ENCODE results near the gene PHKB.
"Not testable (repeated sequence)": the region's sequence is repeated elsewhere in the genome, so short reads cannot be mapped to it uniquely, and the experiment has no call there.

PHKB gene

GRCh38 chr16:47681571-47681970, 220.4 kb downstream of the PHKB start:
- not testable (repeated sequence) for H3K9me3 ChIP-seq (ENCODE audit: control insufficient read depth, low read length); H3K27ac ChIP-seq (ENCODE audit: low read depth, low read length, severe bottlenecking); H3K4me1 ChIP-seq (ENCODE audit: control insufficient read depth, insufficient read depth, low read length, poor library complexity, severe bottlenecking); H3K4me3 ChIP-seq (ENCODE audit: extremely low read depth, insufficient read depth, low read length, poor library complexity, severe bottlenecking)
- 100% methylated on average over 2 of the region's 3 CpGs; no CpG with 5 or more reads in 1 of the 2 experiments for WGBS, 2 experiments (ENCODE audit: insufficient coverage in 2 of 2)
- H3K36me3 ChIP-seq (ENCODE audit: control insufficient read depth, insufficient read depth, low read length): peaks cover 19% of the 10 kb centered on the region

- WGBS, 2 experiments (ENCODE audit: insufficient coverage in 2 of 2): 61 to 71% methylated on average over 2 of the region's 2 CpGs
- no peaks in the 10 kb centered on the region for H3K4me1 ChIP-seq (ENCODE audit: control insufficient read depth, insufficient read depth, low read length, poor library complexity, severe bottlenecking)
- H3K27ac ChIP-seq (ENCODE audit: low read depth, low read length, severe bottlenecking): no peak overlapping the region
- H3K4me3 ChIP-seq (ENCODE audit: extremely low read depth, insufficient read depth, low read length, poor library complexity, severe bottlenecking): no peak overlapping the region
- H3K36me3 ChIP-seq (ENCODE audit: control insufficient read depth, insufficient read depth, low read length): peaks cover 22% of the 10 kb centered on the region
- no peaks in the 10 kb centered on the region for H3K9me3 ChIP-seq (ENCODE audit: control insufficient read depth, low read length)
These were observed 226.6 kb downstream of the PHKB start for GRCh38 chr16:47687694-47688093.

DNA sequence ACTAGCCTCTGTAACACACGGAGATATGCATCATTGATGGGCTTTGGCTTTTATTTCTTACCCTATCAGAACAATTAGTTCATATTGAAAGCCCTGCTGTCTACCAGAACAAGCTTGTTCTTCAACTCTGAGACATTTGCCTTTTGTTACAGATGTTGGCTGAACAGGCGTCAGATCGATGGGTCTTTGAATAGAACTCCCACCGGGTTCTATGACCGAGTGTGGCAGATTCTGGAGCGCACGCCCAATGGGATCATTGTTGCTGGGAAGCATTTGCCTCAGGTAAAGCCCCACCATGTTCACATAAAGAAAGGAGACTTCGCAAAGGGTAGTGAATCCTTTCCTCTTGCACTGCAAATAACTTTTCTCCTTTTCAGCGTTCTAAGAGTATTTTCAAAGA, 232.1 kb downstream of the PHKB start:
- no peak overlapping the region for H3K4me3 ChIP-seq (ENCODE audit: extremely low read depth, insufficient read depth, low read length, poor library complexity, severe bottlenecking)
- H3K4me1 ChIP-seq (ENCODE audit: control insufficient read depth, insufficient read depth, low read length, poor library complexity, severe bottlenecking): no peaks in the 10 kb centered on the region
- H3K36me3 ChIP-seq (ENCODE audit: control insufficient read depth, insufficient read depth, low read length): peaks cover 54% of the 10 kb centered on the region
- WGBS, 2 experiments (ENCODE audit: insufficient coverage in 2 of 2): 75 to 97% methylated on average over 3 to 7 of the region's 9 CpGs
- H3K9me3 ChIP-seq (ENCODE audit: control insufficient read depth, low read length): no peaks in the 10 kb centered on the region
- no peak overlapping the region for H3K27ac ChIP-seq (ENCODE audit: low read depth, low read length, severe bottlenecking)

DNA sequence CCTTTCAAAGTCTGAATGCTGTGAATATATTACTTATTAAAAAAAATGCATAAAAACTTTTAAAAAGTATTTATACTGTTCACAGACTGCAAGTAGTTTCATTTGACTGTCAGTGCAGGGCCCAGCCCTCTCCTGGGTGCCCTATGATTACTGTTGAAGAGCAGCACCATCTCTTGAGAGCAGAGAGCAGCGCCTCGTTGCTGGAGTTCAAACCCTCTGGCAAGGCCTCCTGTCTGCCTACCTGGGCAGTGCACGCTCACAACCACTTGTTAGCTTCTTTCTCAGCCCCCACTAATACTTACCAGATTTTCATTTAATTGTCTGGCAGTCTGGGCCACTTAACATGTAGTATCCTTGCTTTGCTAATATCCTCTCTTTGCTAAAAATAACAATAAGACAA, 233.4 kb downstream of the PHKB start:
- no peaks in the 10 kb centered on the region for H3K9me3 ChIP-seq (ENCODE audit: control insufficient read depth, low read length)
- H3K4me1 ChIP-seq (ENCODE audit: control insufficient read depth, insufficient read depth, low read length, poor library complexity, severe bottlenecking): no peaks in the 10 kb centered on the region
- 87 to 96% methylated on average over 3 of the region's 3 CpGs for WGBS, 2 experiments (ENCODE audit: insufficient coverage in 2 of 2)
- peaks cover 54% of the 10 kb centered on the region for H3K36me3 ChIP-seq (ENCODE audit: control insufficient read depth, insufficient read depth, low read length)
- no peak overlapping the region for H3K4me3 ChIP-seq (ENCODE audit: extremely low read depth, insufficient read depth, low read length, poor library complexity, severe bottlenecking)
- H3K27ac ChIP-seq (ENCODE audit: low read depth, low read length, severe bottlenecking): no peak overlapping the region

GRCh38 chr16:47695756-47696155, 234.6 kb downstream of the PHKB start:
- H3K27ac ChIP-seq (ENCODE audit: low read depth, low read length, severe bottlenecking): no peak overlapping the region
- 83% methylated on average over 2 of the region's 4 CpGs; no CpG with 5 or more reads in 1 of the 2 experiments for WGBS, 2 experiments (ENCODE audit: insufficient coverage in 2 of 2)
- H3K9me3 ChIP-seq (ENCODE audit: control insufficient read depth, low read length): no peaks in the 10 kb centered on the region
- H3K4me1 ChIP-seq (ENCODE audit: control insufficient read depth, insufficient read depth, low read length, poor library complexity, severe bottlenecking): no peaks in the 10 kb centered on the region
- H3K4me3 ChIP-seq (ENCODE audit: extremely low read depth, insufficient read depth, low read length, poor library complexity, severe bottlenecking): no peak overlapping the region
- peaks cover 54% of the 10 kb centered on the region for H3K36me3 ChIP-seq (ENCODE audit: control insufficient read depth, insufficient read depth, low read length)

DNA sequence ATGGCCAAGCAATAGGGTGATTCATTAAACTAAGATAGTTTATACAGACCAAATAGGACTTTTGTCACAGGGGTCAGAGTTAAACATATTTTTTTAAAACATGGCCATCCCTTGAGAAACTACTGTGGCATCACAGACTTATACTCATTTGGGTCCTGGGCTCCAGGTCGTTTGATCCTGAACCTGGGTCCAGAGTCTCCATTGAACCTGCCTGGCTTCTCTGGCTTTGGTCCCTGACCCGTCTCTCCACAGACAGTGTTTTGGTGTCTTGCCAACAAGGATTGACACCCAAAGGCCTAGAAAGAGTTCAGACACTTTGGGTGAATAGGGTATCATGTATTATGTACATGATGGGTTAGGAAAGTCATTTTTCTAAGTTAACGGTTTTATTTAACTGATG, 236.7 kb downstream of the PHKB start:
- no peak overlapping the region for H3K27ac ChIP-seq (ENCODE audit: low read depth, low read length, severe bottlenecking)
- no peak overlapping the region for H3K4me3 ChIP-seq (ENCODE audit: extremely low read depth, insufficient read depth, low read length, poor library complexity, severe bottlenecking)
- WGBS, 2 experiments (ENCODE audit: insufficient coverage in 2 of 2): 89 to 93% methylated on average over 2 to 3 of the region's 3 CpGs
- H3K36me3 ChIP-seq (ENCODE audit: control insufficient read depth, insufficient read depth, low read length): peaks cover 46% of the 10 kb centered on the region
- no peaks in the 10 kb centered on the region for H3K9me3 ChIP-seq (ENCODE audit: control insufficient read depth, low read length)
- no peaks in the 10 kb centered on the region for H3K4me1 ChIP-seq (ENCODE audit: control insufficient read depth, insufficient read depth, low read length, poor library complexity, severe bottlenecking)

DNA sequence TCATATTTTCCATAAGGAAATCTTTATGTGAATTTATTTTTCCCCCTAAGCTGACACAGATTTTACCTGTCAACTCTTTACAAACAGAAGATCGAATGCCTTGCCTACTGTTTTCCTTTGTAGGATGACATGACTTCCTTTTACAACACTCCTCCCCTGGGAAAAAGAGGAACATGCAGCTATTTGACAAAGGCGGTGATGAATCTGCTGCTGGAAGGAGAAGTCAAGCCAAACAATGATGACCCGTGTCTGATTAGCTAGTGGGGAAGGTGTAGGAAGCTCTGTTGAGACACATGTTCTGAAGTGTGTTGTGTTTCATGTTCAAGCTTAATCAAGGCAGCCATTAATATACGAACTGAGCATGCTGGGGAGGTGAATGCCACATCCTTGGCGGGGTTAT, 238.0 kb downstream of the PHKB start:
- H3K4me1 ChIP-seq (ENCODE audit: control insufficient read depth, insufficient read depth, low read length, poor library complexity, severe bottlenecking): no peaks in the 10 kb centered on the region
- H3K27ac ChIP-seq (ENCODE audit: low read depth, low read length, severe bottlenecking): no peak overlapping the region
- 68 to 82% methylated on average over 3 to 4 of the region's 5 CpGs for WGBS, 2 experiments (ENCODE audit: insufficient coverage in 2 of 2)
- no peaks in the 10 kb centered on the region for H3K9me3 ChIP-seq (ENCODE audit: control insufficient read depth, low read length)
- H3K4me3 ChIP-seq (ENCODE audit: extremely low read depth, insufficient read depth, low read length, poor library complexity, severe bottlenecking): no peak overlapping the region
- peaks cover 39% of the 10 kb centered on the region for H3K36me3 ChIP-seq (ENCODE audit: control insufficient read depth, insufficient read depth, low read length)

GRCh38 chr16:47700857-47701587, 239.9 kb downstream of the PHKB start:
- no peaks in the 10 kb centered on the region for H3K4me1 ChIP-seq (ENCODE audit: control insufficient read depth, insufficient read depth, low read length, poor library complexity, severe bottlenecking)
- no peak overlapping the region for H3K4me3 ChIP-seq (ENCODE audit: extremely low read depth, insufficient read depth, low read length, poor library complexity, severe bottlenecking)
- H3K36me3 ChIP-seq (ENCODE audit: control insufficient read depth, insufficient read depth, low read length): peaks cover 29% of the 10 kb centered on the region
- WGBS, 2 experiments (ENCODE audit: insufficient coverage in 2 of 2): 57 to 60% methylated on average over 4 to 5 of the region's 6 CpGs
- H3K9me3 ChIP-seq (ENCODE audit: control insufficient read depth, low read length): no peaks in the 10 kb centered on the region
- H3K27ac ChIP-seq (ENCODE audit: low read depth, low read length, severe bottlenecking): no peak overlapping the region

- H3K36me3 ChIP-seq (ENCODE audit: control insufficient read depth, insufficient read depth, low read length): no peaks in the 10 kb centered on the region
- no peaks in the 10 kb centered on the region for H3K9me3 ChIP-seq (ENCODE audit: control insufficient read depth, low read length)
- H3K4me1 ChIP-seq (ENCODE audit: control insufficient read depth, insufficient read depth, low read length, poor library complexity, severe bottlenecking): no peaks in the 10 kb centered on the region
- H3K27ac ChIP-seq (ENCODE audit: low read depth, low read length, severe bottlenecking): no peak overlapping the region
- WGBS, 2 experiments (ENCODE audit: insufficient coverage in 2 of 2): 70 to 80% methylated on average over 2 of the region's 4 CpGs
- no peak overlapping the region for H3K4me3 ChIP-seq (ENCODE audit: extremely low read depth, insufficient read depth, low read length, poor library complexity, severe bottlenecking)
These were observed 244.1 kb downstream of the PHKB start for GRCh38 chr16:47705266-47705665.

DNA sequence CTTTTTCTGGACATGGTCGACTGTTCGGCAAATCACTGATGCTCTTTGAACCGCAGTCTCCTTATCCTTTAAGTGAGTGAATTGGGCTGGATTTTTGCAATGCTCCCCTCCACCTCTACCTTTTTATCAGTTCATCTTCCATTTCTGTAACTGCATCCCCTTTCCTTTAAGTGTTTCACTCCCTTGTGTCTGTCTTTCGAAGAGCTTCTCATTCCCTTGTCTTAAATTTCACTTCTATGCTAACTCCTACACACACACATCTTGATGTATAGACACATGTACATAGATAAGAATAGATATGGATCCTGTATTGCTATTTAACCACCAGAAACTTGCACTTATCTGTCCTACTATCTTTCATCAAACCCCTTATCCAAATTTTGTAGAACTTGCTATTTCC, 250.7 kb downstream of the PHKB start:
- Histone ChIP-seq H3K27ac (ENCODE audit: low read depth, low read length, severe bottlenecking) (no peak overlapping the region), H3K9me3 (ENCODE audit: control insufficient read depth, low read length) (no peaks in the 10 kb centered on the region), H3K36me3 (ENCODE audit: control insufficient read depth, insufficient read depth, low read length) (no peaks in the 10 kb centered on the region), H3K4me1 (ENCODE audit: control insufficient read depth, insufficient read depth, low read length, poor library complexity, severe bottlenecking) (peaks cover 12% of the 10 kb centered on the region), H3K4me3 (ENCODE audit: extremely low read depth, insufficient read depth, low read length, poor library complexity, severe bottlenecking) (no peak overlapping the region)
- WGBS, 2 experiments (ENCODE audit: insufficient coverage in 2 of 2): 87% methylated on average over 3 of the region's 4 CpGs; no CpG with 5 or more reads in 1 of the 2 experiments
